Heart right ventricle (tissue), 16 donors: ENCODE measurements around the gene SNX8. TPM values are rescaled to one million over a fixed set of nuclear protein-coding genes. Genes with fewer than 3 reads are reported as not detected.
A peak's percentile ranks its signal among the peaks of the same experiment; 100 is the strongest.

Experiments used
- ATAC-seq, 8 donors: fragments of 200-7000 bp; cut with Tn5 transposase; one replicate each; pipeline ENCODE4 v1.9.1; 2020; ENCODE audit warnings: mild to moderate bottlenecking in 8 of 8, moderate library complexity in 8 of 8, moderate number of reproducible peaks in 1 of 8
- DNase-seq, 2 donors: peaks; one replicate each; pipeline ENCODE4 v3.0.0-alpha.2; 2020
- H3K27ac ChIP-seq, 10 donors: fragments of 200-600 bp; sonication (generic) in 2 of 10; one replicate each; pipeline versions ENCODE4 v1.5.0 to v1.8.0; 2020 to 2022; ENCODE audit warnings: mild to moderate bottlenecking in 3 of 10
- H3K27me3 ChIP-seq, 7 donors: fragments of 200-600 bp; one replicate each; pipeline ENCODE4 v1.8.0; 2021 to 2022; ENCODE audit warnings: mild to moderate bottlenecking in 2 of 7
- H3K36me3 ChIP-seq, 9 donors: fragments of 200-600 bp; sonication (generic) in 1 of 9; one replicate each; pipeline versions ENCODE4 v1.5.0 to v1.8.0; 2020 to 2022; ENCODE audit warnings: mild to moderate bottlenecking in 2 of 9
- H3K4me1 ChIP-seq, 9 donors: fragments of 200-600 bp; sonication (generic) in 1 of 9; one replicate each; pipeline versions ENCODE4 v1.5.0 to v1.8.0; 2020 to 2022; ENCODE audit warnings: mild to moderate bottlenecking in 4 of 9
- H3K4me3 ChIP-seq, 10 donors: fragments of 200-600 bp; sonication (generic) in 2 of 10; one replicate each; pipeline versions ENCODE4 v1.5.0 to v1.8.0; 2020 to 2022; ENCODE audit warnings: mild to moderate bottlenecking in 7 of 10, moderate library complexity in 2 of 10
- H3K9me3 ChIP-seq, 11 donors: fragments of 200-600 bp in 10 of 11; sonication (generic) in 2 of 11; one replicate each; pipeline versions ENCODE4 v1.5.0 to v1.8.0; 2013 to 2022; ENCODE audit warnings: mild to moderate bottlenecking in 2 of 11, control low read depth in 1 of 11, moderate library complexity in 1 of 11
- CTCF ChIP-seq, 9 donors: fragments of 200-600 bp; sonication (generic) in 2 of 9; IDR thresholded peaks; one replicate each; pipeline versions ENCODE4 v1.5.0 to v1.8.0; 2021 to 2022; ENCODE audit warnings: antibody characterized with exemption in 9 of 9, mild to moderate bottlenecking in 5 of 9, moderate library complexity in 1 of 9
- WGBS, 2 donors: extraction: QIAGEN DNeasy Blood & Tissue Kit; methylation state at CpG; one replicate each; pipeline ENCODE4 v1.1.7; 2013; ENCODE audit warnings: inconsistent platforms in 1 of 2; 5-methylcytosine and 5-hydroxymethylcytosine counted together
- intact Hi-C, 10 donors: fragments of 100-400 bp; cut with DNase I; formaldehyde crosslinking; loops; one replicate each; pipeline versions ENCODE4 v1.11.1 to v1.14.2; 2022
- polyA plus RNA-seq, 2 donors: library from polyadenylated mRNA; stranded (reverse); fragments of 200-250 nt; gene quantifications; one replicate each; pipeline ENCODE4 v1.2.3, GENCODE V29; 2013
- total RNA-seq, 10 donors: library from RNA; stranded (reverse); fragmentation: NEBNext Ultra II Directional in 3 of 10; extraction: Animal tissue kit (Norgen Biotek cat#: 25700) in 3 of 10; gene quantifications; one replicate each; pipeline versions ENCODE4 v1.2.1 to v1.2.4, GENCODE V29; 2021 to 2023
- donor health status: Arrhythmogenic right ventricular cardiomyopathy.
- donor health status: ischemic (EF 13 %, LVEDD 7.1; RV severe dilation, severe dysfunction).
- donor health status: healthy with polysubstance abuse.
- donor health status: DM: no; HTN: yes; CAD: no.
- donor health status: DM: no; HTN: no; CAD: no.
- donor health status: ischemic (EF 25% LVEDD 6.9; RV normal size, moderate dysfunction).
- donor health status: ischemic (EF 25% LVEDD 5.7; RV mildly dilated, moderate dysfunction).
- donor health status: healthy.
- donor health status: DM: yes; HTN: yes; CAD: no.
- donor health status: Ischemic cardiomyopathy.
- donor health status: ischemic (EF 35%, LVEDD 5.7; RV mildly dilated, moderate dysfunction).
- donor health status: nonischemic (EF 11% LVEDD 7.7; RV severe dilation, severe dysfunction).
- donor health status: DM: yes; HTN: yes; CAD: no.
- donor health status: PGD.
- donor health status: ischemic (EF 29% LVEDD 5.4; RV normal size, mild dysfunction).
- donor health status: nonischemic (EF 23%, LVEDD 6.1; RV moderate dilation, normal function).

SNX8 gene
- total and polyA plus RNA-seq, 12 donors = 14.7 to 31.8 (median 20.4) TPM

DNA sequence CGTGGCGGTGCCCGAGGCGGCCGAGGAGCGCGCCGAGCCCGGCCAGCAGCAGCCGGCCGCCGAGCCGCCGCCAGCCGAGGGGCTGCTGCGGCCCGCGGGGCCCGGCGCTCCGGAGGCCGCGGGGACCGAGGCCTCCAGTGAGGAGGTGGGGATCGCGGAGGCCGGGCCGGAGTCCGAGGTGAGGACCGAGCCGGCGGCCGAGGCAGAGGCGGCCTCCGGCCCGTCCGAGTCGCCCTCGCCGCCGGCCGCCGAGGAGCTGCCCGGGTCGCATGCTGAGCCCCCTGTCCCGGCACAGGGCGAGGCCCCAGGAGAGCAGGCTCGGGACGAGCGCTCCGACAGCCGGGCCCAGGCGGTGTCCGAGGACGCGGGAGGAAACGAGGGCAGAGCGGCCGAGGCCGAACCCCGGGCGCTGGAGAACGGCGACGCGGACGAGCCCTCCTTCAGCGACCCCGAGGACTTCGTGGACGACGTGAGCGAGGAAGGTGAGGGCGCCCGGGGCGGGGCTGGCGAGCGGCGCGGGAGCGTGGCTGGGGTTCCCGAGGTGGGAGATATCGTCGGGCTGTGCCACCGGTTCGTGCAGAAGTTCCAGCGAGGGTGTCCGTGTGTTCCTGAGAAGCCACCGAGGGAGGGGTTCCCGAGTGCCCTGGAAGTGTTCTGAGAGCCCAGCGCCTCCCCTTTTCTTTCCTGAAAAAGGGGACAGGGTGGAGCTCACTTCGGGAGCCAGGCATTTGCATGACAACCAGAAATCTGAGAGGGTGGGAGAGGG, 40.9 kb upstream of the SNX8 start:
- no peaks in the 10 kb centered on the region for H3K27me3 ChIP-seq
- no peak for DNase-seq
- WGBS, 2 donors = 0% methylated on average over 88 to 92 of the region's 92 CpGs
- peaks cover 6 to 57% (median 52%) of the 10 kb centered on the region in 9 donors for H3K4me1 ChIP-seq
- intact Hi-C loops = loop anchor here in 5 of 10 donors (5.0 to 10.0 kb wide), 6 partner anchors 47 to 783 kb away; partner anchors contain the start of genes PSMG3 (in 2 of the 5), CHST12 (in 1 of the 5) and MAD1L1 (in 1 of the 5)
- H3K4me3 ChIP-seq = peak overlapping the region; percentile 88 to 100 (median 98)
- ATAC-seq = peak in 1 of 8 donors; percentile 6
- peaks cover 0 to 36% (median 4%) of the 10 kb centered on the region in 9 donors for H3K36me3 ChIP-seq
- no peaks in the 10 kb centered on the region for H3K9me3 ChIP-seq
- H3K27ac ChIP-seq = peak overlapping the region; percentile 67 to 100 (median 99)
- no peak for TF ChIP-seq CTCF (IDR thresholded peaks at IDR 0.05)

GRCh38 chr7:2354186-2354938, 40.1 kb upstream of the SNX8 start, which contains the start of gene EIF3B:
Gene EIF3B (plus strand): TSS chr7:2354827. CDS start chr7:2354922, 95 bp downstream.
- TF ChIP-seq CTCF (IDR thresholded peaks at IDR 0.05) = no peak
- WGBS, 2 donors = 0% methylated on average over 55 of the region's 55 CpGs

DNA sequence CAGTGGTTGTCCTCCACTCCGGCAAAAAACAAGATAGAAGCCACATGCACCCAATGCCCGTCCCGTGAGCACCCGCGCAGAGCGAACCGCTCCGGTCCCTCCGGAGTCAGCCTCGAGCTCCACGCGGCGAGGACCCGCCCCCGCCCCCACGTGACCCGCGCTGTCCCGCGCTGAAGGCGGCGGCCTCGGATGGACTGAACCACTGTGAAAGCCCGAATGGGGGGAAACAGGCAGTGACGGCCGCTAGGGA, 39.6 kb upstream of the SNX8 start:
- no peaks in the 10 kb centered on the region for H3K9me3 ChIP-seq
- H3K27ac ChIP-seq = peak overlapping the region; percentile 97 to 100 (median 99)
- 0% methylated on average over 26 of the region's 26 CpGs for WGBS, 2 donors
- H3K4me1 ChIP-seq = peaks cover 6 to 46% (median 40%) of the 10 kb centered on the region in 9 donors
- H3K27me3 ChIP-seq = no peaks in the 10 kb centered on the region
- H3K36me3 ChIP-seq = peaks cover 0 to 24% (median 4%) of the 10 kb centered on the region in 9 donors
- TF ChIP-seq CTCF (IDR thresholded peaks at IDR 0.05) = no peak
- ATAC-seq (peak; percentile 89 to 96 (median 93)), DNase-seq (peak; percentile 89 to 90)
- peak overlapping the region; percentile 88 to 100 (median 98) for H3K4me3 ChIP-seq
- intact Hi-C loops = loop anchor here in 5 of 10 donors (5.0 to 10.0 kb wide), 6 partner anchors 48 to 782 kb away; partner anchors contain the start of genes PSMG3 (in 2 of the 5), CHST12 (in 1 of the 5) and MAD1L1 (in 1 of the 5)

More at GRCh38 chr7:2354186-2354938, 40.1 kb upstream of the SNX8 start, which contains the start of gene EIF3B:
- H3K9me3 ChIP-seq = no peaks in the 10 kb centered on the region
- H3K4me1 ChIP-seq = peaks cover 6 to 51% (median 45%) of the 10 kb centered on the region in 9 donors
- DNase-seq (peak; percentile 88 to 93), ATAC-seq (peak; percentile 93 to 97 (median 96))
- H3K36me3 ChIP-seq = peaks cover 0 to 29% (median 4%) of the 10 kb centered on the region in 9 donors
- intact Hi-C loops = loop anchor here in 5 of 10 donors (5.0 to 10.0 kb wide), 6 partner anchors 48 to 782 kb away; partner anchors contain the start of genes PSMG3 (in 2 of the 5), CHST12 (in 1 of the 5) and MAD1L1 (in 1 of the 5)
- peak within 1 kb of the TSS; percentile 97 to 100 (median 99) for H3K27ac ChIP-seq
- H3K4me3 ChIP-seq = peak within 1 kb of the TSS; percentile 88 to 100 (median 98)
- no peaks in the 10 kb centered on the region for H3K27me3 ChIP-seq
